A549 (cell line): ENCODE measurements around the gene ACO1. TPM values are rescaled to one million over a fixed set of nuclear protein-coding genes. Genes with fewer than 3 reads are reported as not detected.

Experiments used
- ATAC-seq, 2 experiments: fragments of 200-7000 bp in 1 of 2; fragments of >200 bp in 1 of 2; cut with Nextera tagmentation in 1 of 2; cut with Tn5 transposase in 1 of 2; 3 replicates each; pipeline versions ENCODE4 v1.8.0 to v1.9.1; 2018 to 2020; ENCODE audit warnings: mild to moderate bottlenecking in 1 of 2, moderate library complexity in 1 of 2
- CTCF ChIA-PET: fragments of 300-600 bp; sonication (Branson Sonifier 250); formaldehyde crosslinking; extraction: SDS; loops from one replicate; lab custom pipeline; 2021; ENCODE audit warnings: antibody characterized with exemption, inconsistent platforms; lab: Yijun Ruan, JAX
- POLR2A ChIA-PET: fragments of 350-600 bp; formaldehyde crosslinking; extraction: SDS; loops from one replicate; lab custom pipeline; 2021; ENCODE audit warnings: antibody characterized with exemption, inconsistent platforms; lab: Yijun Ruan, JAX
- DNase-seq, 2 experiments: peaks; one replicate each; pipeline versions ENCODE4 v3.0.0 to v3.0.0-alpha.2; 2011 to 2016; ENCODE audit warnings: low read depth in 1 of 2, low spot score in 1 of 2
- FAIRE-seq: peaks from 2 replicates; lab custom pipeline; 2011; peaks lifted over from hg19 to GRCh38; lab: Jason Lieb, UNC
- H3K27ac ChIP-seq, 2 experiments: fragments of >200 bp; sonication (Bioruptor Twin); formaldehyde crosslinking; 3 replicates each; pipeline ENCODE4 v1.5.1; 2016 to 2017
- H3K4me1 ChIP-seq: fragments of >200 bp; sonication (Bioruptor Twin); formaldehyde crosslinking; 3 replicates; pipeline ENCODE4 v1.6.1; 2016
- H3K4me2 ChIP-seq: fragments of >200 bp; sonication (Bioruptor Twin); formaldehyde crosslinking; 3 replicates; pipeline ENCODE4 v1.6.1; 2016
- H3K4me3 ChIP-seq: fragments of >200 bp; sonication (Bioruptor Twin); formaldehyde crosslinking; 3 replicates; pipeline ENCODE4 v1.5.1; 2016
- H3K9me3 ChIP-seq: fragments of >200 bp; sonication (Bioruptor Twin); formaldehyde crosslinking; 3 replicates; pipeline ENCODE4 v1.6.1; 2016
- BCL3 ChIP-seq: fragments of >200 bp; sonication (Bioruptor Twin); formaldehyde crosslinking; IDR thresholded peaks from 3 replicates; pipeline ENCODE4 v1.6.1; 2016
- CTCF ChIP-seq: fragments of >200 bp; sonication (Bioruptor Twin); formaldehyde crosslinking; IDR thresholded peaks from 3 replicates; pipeline ENCODE4 v1.5.1; 2016
- EHMT2 ChIP-seq: fragments of 200-600 bp; sonication (generic); IDR thresholded peaks from 2 replicates; pipeline ENCODE4 v1.6.1; 2016; ENCODE audit warnings: antibody characterized with exemption, low read depth, mild to moderate bottlenecking, moderate library complexity
- EP300 ChIP-seq, 2 experiments: fragments of >200 bp; sonication (Bioruptor Twin); formaldehyde crosslinking; IDR thresholded peaks; 2 replicates in 1 of 2; 3 replicates in 1 of 2; pipeline ENCODE4 v1.6.1; 2016 to 2017
- ESRRA ChIP-seq: fragments of 150-350 bp; IDR thresholded peaks from 2 replicates; pipeline ENCODE4 v1.6.1; 2014; ENCODE audit warnings: mild to moderate bottlenecking, low read length, borderline replicate concordance
- FOSL2 ChIP-seq, 2 experiments: fragments of 450-650 bp in 1 of 2; fragments of >200 bp in 1 of 2; sonication (Bioruptor Twin) in 1 of 2; formaldehyde crosslinking; IDR thresholded peaks; 2 replicates each; pipeline versions ENCODE4 v1.5.0 to v1.6.1; 2016 to 2020; ENCODE audit warnings: mild to moderate bottlenecking in 1 of 2, moderate library complexity in 1 of 2
- FOXS1 ChIP-seq: fragments of 250-450 bp; sonication (Bioruptor Pico); IDR thresholded peaks from 2 replicates; pipeline ENCODE4 v1.5.0; 2020; ENCODE audit warnings: mild to moderate bottlenecking, moderate library complexity
- GATA3 ChIP-seq: IDR thresholded peaks from 2 replicates; pipeline ENCODE4 v1.6.1; 2012; ENCODE audit warnings: borderline replicate concordance
- HDAC2 ChIP-seq: fragments of 200-600 bp; sonication (generic); IDR thresholded peaks from 2 replicates; pipeline ENCODE4 v1.6.1; 2016
- HES2 ChIP-seq: fragments of >200 bp; sonication (Bioruptor Twin); formaldehyde crosslinking; IDR thresholded peaks from 2 replicates; pipeline ENCODE4 v1.6.1; 2016
- HMGXB4 ChIP-seq: fragments of 250-450 bp; sonication (Bioruptor Pico); IDR thresholded peaks from 2 replicates; pipeline ENCODE4 v1.5.0; 2021; ENCODE audit warnings: mild to moderate bottlenecking, moderate library complexity, borderline replicate concordance
- JUN ChIP-seq, 2 experiments: fragments of >200 bp; sonication (Bioruptor Twin); formaldehyde crosslinking; IDR thresholded peaks; 2 replicates in 1 of 2; 3 replicates in 1 of 2; pipeline ENCODE4 v1.6.1; 2016 to 2017
- JUNB ChIP-seq: fragments of >200 bp; sonication (Bioruptor Twin); formaldehyde crosslinking; IDR thresholded peaks from 2 replicates; pipeline ENCODE4 v1.6.1; 2016
- MYC ChIP-seq: IDR thresholded peaks from 2 replicates; pipeline ENCODE4 v1.6.1; 2012; ENCODE audit warnings: mild to moderate bottlenecking, inconsistent platforms, low read length, improper control_type of control experiment, borderline replicate concordance
- NFE2L2 ChIP-seq: fragments of 150-350 bp; conservative IDR thresholded peaks from 2 replicates; pipeline ENCODE4 v1.6.1; 2014; ENCODE audit warnings: low read length
- PBX3 ChIP-seq: IDR thresholded peaks from 2 replicates; pipeline ENCODE4 v1.6.1; 2012
- POLR2A ChIP-seq: IDR thresholded peaks from 2 replicates; pipeline ENCODE4 v1.6.1; 2012; ENCODE audit warnings: mild to moderate bottlenecking, low read length
- POLR2AphosphoS2 ChIP-seq: conservative IDR thresholded peaks from 2 replicates; pipeline ENCODE4 v1.6.1; 2012; ENCODE audit warnings: low read length, improper control_type of control experiment, inconsistent platforms
- RAD21 ChIP-seq, 2 experiments: fragments of >200 bp in 1 of 2; sonication (Bioruptor Twin) in 1 of 2; formaldehyde crosslinking in 1 of 2; IDR thresholded peaks in 1 of 2; conservative IDR thresholded peaks in 1 of 2; 2 replicates in 1 of 2; 3 replicates in 1 of 2; pipeline ENCODE4 v1.6.1; 2012 to 2018; ENCODE audit warnings: inconsistent platforms in 1 of 2
- RCOR1 ChIP-seq: fragments of 150-350 bp; IDR thresholded peaks from 2 replicates; pipeline ENCODE4 v1.6.1; 2014; ENCODE audit warnings: antibody characterized with exemption, low read length, low read depth
- REST ChIP-seq: fragments of 200-600 bp; sonication (generic); IDR thresholded peaks from 2 replicates; pipeline ENCODE4 v1.6.1; 2016; ENCODE audit warnings: antibody characterized with exemption, mild to moderate bottlenecking, moderate library complexity
- SMC3 ChIP-seq: fragments of >200 bp; sonication (Bioruptor Twin); formaldehyde crosslinking; IDR thresholded peaks from 3 replicates; pipeline ENCODE4 v1.6.1; 2018; ENCODE audit warnings: inconsistent platforms
- TFCP2L1 ChIP-seq: fragments of 250-450 bp; sonication (Bioruptor Pico); IDR thresholded peaks from 2 replicates; pipeline ENCODE4 v1.5.0; 2021; ENCODE audit warnings: mild to moderate bottlenecking
- TP53 ChIP-seq: fragments of 250-450 bp; sonication (Bioruptor Pico); IDR thresholded peaks from 2 replicates; pipeline ENCODE4 v1.5.0; 2021; ENCODE audit warnings: mild to moderate bottlenecking, moderate library complexity
- USF2 ChIP-seq: fragments of 450-650 bp; IDR thresholded peaks from 2 replicates; pipeline ENCODE4 v1.6.1; 2014; ENCODE audit warnings: antibody characterized with exemption
- ZC3H11A ChIP-seq: fragments of 450-650 bp; IDR thresholded peaks from 2 replicates; pipeline ENCODE4 v1.6.1; 2014; ENCODE audit warnings: antibody characterized with exemption, mild to moderate bottlenecking
- ZSCAN20 ChIP-seq: fragments of 250-450 bp; sonication (Bioruptor Pico); IDR thresholded peaks from 2 replicates; pipeline ENCODE4 v1.8.0; 2022; ENCODE audit warnings: mild to moderate bottlenecking, moderate library complexity
- WGBS: methylation state at CpG from one replicate; pipeline ENCODE4 v1.1.6; 2017; ENCODE audit errors: missing lambda C conversion rate; 5-methylcytosine and 5-hydroxymethylcytosine counted together
- polyA plus RNA-seq, 4 experiments: library from polyadenylated mRNA; depleted of rRNA in 3 of 4; stranded (reverse); fragments of >200 nt; fragmentation: RNase III in 1 of 4; extraction: RNeasy Plus Mini Kit Qiagen cat#74134 plus additional on column Dnase treatment in 1 of 4; gene quantifications; 2 replicates in 3 of 4; 3 replicates in 1 of 4; pipeline ENCODE4 v1.2.3, GENCODE V29; 2011 to 2017

The ACO1 gene
- polyA plus RNA-seq, 2 of the 4 experiments (the other 2 are of a cell fraction): 32.2 to 41.0 TPM

GRCh38 chr9:32449969-32450368 is 65.5 kb downstream of the ACO1 start:
- Histone ChIP-seq H3K4me1 (no peaks in the 10 kb centered on the region), H3K9me3 (no peaks in the 10 kb centered on the region), H3K4me3 (no peak overlapping the region), H3K4me2 (no peak overlapping the region), H3K27ac (no peak overlapping the region)
- ATAC-seq: no peak
- FAIRE-seq: no peak
- TF ChIP-seq GATA3: no peak
- no peak for TF ChIP-seq EP300 (IDR thresholded peaks at IDR 0.05)
- TF ChIP-seq PBX3: no peak
- no peak for TF ChIP-seq POLR2AphosphoS2
- no peak for TF ChIP-seq BCL3
- TF ChIP-seq ZC3H11A: no peak
- TF ChIP-seq TFCP2L1 (CRISPR knock-in tag): no peak
- TF ChIP-seq CTCF: no peak
- no peak for TF ChIP-seq USF2
- no peak for TF ChIP-seq REST
- TF ChIP-seq NFE2L2: no peak
- no peak for TF ChIP-seq ZSCAN20 (CRISPR knock-in tag)
- no peak for TF ChIP-seq RAD21 (conservative IDR thresholded peaks at IDR 0.05 in 1 of 2, IDR thresholded peaks at IDR 0.05 in 1 of 2)
- no peak for TF ChIP-seq JUNB
- TF ChIP-seq FOXS1 (CRISPR knock-in tag): no peak
- no peak for TF ChIP-seq TP53
- ChIA-PET CTCF (interaction anchor here (0.9 to 2.0 kb wide), 3 partner anchors 17 to 518 kb away, joined by 3 to 9 read pairs (median 3); no protein-coding TSS in a partner anchor), POLR2A (no interaction called here)
- DNase-seq: no peak
- WGBS: 87% methylated on average over 6 of the region's 6 CpGs

- WGBS: 92% methylated on average over 1 of the region's 1 CpG
- ATAC-seq: no peak
- Histone ChIP-seq H3K9me3 (no peaks in the 10 kb centered on the region), H3K4me3 (no peak overlapping the region), H3K4me2 (no peak overlapping the region), H3K4me1 (0 out of 3 replicates have a peak, but pooled peaks cover 5% of the 10 kb centered on the region), H3K27ac (no peak overlapping the region)
- CTCF ChIA-PET: no interaction called here
- DNase-seq: no peak
- no peak for FAIRE-seq
- POLR2A ChIA-PET: no interaction called here
- no peak for TF ChIP-seq HDAC2
- TF ChIP-seq MYC: no peak
- no peak for TF ChIP-seq FOXS1 (CRISPR knock-in tag)
- TF ChIP-seq FOSL2 (IDR thresholded peaks at IDR 0.05): no peak
- no peak for TF ChIP-seq FOSL2 (CRISPR knock-in tag; IDR thresholded peaks at IDR 0.05)
- TF ChIP-seq HES2: no peak
- TF ChIP-seq ESRRA: no peak
- TF ChIP-seq EHMT2: no peak
- TF ChIP-seq POLR2A: no peak
- TF ChIP-seq SMC3: no peak
- no peak for TF ChIP-seq HMGXB4
- no peak for TF ChIP-seq JUN (IDR thresholded peaks at IDR 0.05)
- no peak for TF ChIP-seq RCOR1
- no peak for TF ChIP-seq ZSCAN20 (CRISPR knock-in tag)
- TF ChIP-seq GATA3: no peak
These were observed 69.8 kb downstream of the ACO1 start for GRCh38 chr9:32454280-32454679.
